B cell (primary cell): ENCODE measurements around the gene DCP1A.

Source experiments
- EZH2 ChIP-seq: IDR thresholded peaks from 2 replicates; pipeline ENCODE4 v1.6.1; 2012; ENCODE audit warnings: borderline replicate concordance, low read depth, mild to moderate bottlenecking, moderate library complexity, low read length; ENCODE audit not compliant: insufficient read depth, poor library complexity, severe bottlenecking
- TF ChIP-seq, protein P1 (sequence below): fragments of 200-600 bp; IDR thresholded peaks from one replicate; pipeline ENCODE4 v1.8.0; 2022; ENCODE audit warnings: antibody characterized with exemption, mild to moderate bottlenecking

GRCh38 chr3:53375019-53375418, 27.7 kb upstream of the DCP1A start:
- TF ChIP-seq, protein P1, sequence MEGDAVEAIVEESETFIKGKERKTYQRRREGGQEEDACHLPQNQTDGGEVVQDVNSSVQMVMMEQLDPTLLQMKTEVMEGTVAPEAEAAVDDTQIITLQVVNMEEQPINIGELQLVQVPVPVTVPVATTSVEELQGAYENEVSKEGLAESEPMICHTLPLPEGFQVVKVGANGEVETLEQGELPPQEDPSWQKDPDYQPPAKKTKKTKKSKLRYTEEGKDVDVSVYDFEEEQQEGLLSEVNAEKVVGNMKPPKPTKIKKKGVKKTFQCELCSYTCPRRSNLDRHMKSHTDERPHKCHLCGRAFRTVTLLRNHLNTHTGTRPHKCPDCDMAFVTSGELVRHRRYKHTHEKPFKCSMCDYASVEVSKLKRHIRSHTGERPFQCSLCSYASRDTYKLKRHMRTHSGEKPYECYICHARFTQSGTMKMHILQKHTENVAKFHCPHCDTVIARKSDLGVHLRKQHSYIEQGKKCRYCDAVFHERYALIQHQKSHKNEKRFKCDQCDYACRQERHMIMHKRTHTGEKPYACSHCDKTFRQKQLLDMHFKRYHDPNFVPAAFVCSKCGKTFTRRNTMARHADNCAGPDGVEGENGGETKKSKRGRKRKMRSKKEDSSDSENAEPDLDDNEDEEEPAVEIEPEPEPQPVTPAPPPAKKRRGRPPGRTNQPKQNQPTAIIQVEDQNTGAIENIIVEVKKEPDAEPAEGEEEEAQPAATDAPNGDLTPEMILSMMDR: peak; percentile 78
- no peak for TF ChIP-seq EZH2
